Measurements from ENCODE around the gene SLC26A6. TPM values are rescaled to one million over a fixed set of nuclear protein-coding genes. Genes with fewer than 3 reads are reported as not detected.

SLC26A6 gene
- total and polyA plus RNA-seq, 9 donors, result 7.9 to 19.1 (median 10.5) TPM

- peak; percentile 57 to 87 (median 75) for DNase-seq
- Histone ChIP-seq H3K27ac (no peak overlapping the region), H3K4me1 (ENCODE audit: insufficient read depth) (peaks cover 10% of the 10 kb centered on the region), H3K9me3 (no peaks in the 10 kb centered on the region), H3K4me3 (peak overlapping the region; percentile 1), H3K36me3 (no peaks in the 10 kb centered on the region), H3K27me3 (no peaks in the 10 kb centered on the region)
- intact Hi-C loops (cut with DNase I), result no loop called here
- 1 to 4% (median 2%) methylated on average over 62 to 67 of the region's 67 CpGs for WGBS, 3 donors
- TF ChIP-seq EP300 (IDR thresholded peaks at IDR 0.05) (no peak), CTCF (IDR thresholded peaks at IDR 0.05) (peak in 1 of 3 donors; percentile 9)
Measured at GRCh38 chr3:48661501-48662144, 26.4 kb upstream of the SLC26A6 start.

- WGBS, 3 donors, result 47 to 63% (median 61%) methylated on average over 54 to 61 of the region's 61 CpGs
- Histone ChIP-seq H3K27me3 (no peaks in the 10 kb centered on the region), H3K9me3 (no peaks in the 10 kb centered on the region), H3K4me1 (ENCODE audit: insufficient read depth) (peaks cover 12% of the 10 kb centered on the region), H3K36me3 (no peaks in the 10 kb centered on the region), H3K4me3 (no peak overlapping the region), H3K27ac (no peak overlapping the region)
- TF ChIP-seq POLR2A (IDR thresholded peaks at IDR 0.05) (no peak), CTCF (IDR thresholded peaks at IDR 0.05) (no peak), EP300 (IDR thresholded peaks at IDR 0.05) (no peak)
- DNase-seq, result no peak
- intact Hi-C loops (cut with DNase I), result no loop called here
Measured at GRCh38 chr3:48660800-48661400, 25.6 kb upstream of the SLC26A6 start.

- TF ChIP-seq CTCF (IDR thresholded peaks at IDR 0.05) (no peak), POLR2A (IDR thresholded peaks at IDR 0.05) (no peak), EP300 (IDR thresholded peaks at IDR 0.05) (no peak)
- peak overlapping the region; percentile 53 for H3K4me3 ChIP-seq
- H3K27ac ChIP-seq, result peak overlapping the region in 1 of 2 donors; percentile 15
- H3K9me3 ChIP-seq, result no peaks in the 10 kb centered on the region
- H3K36me3 ChIP-seq, result no peaks in the 10 kb centered on the region
- 48 to 66% (median 57%) methylated on average over 37 to 45 of the region's 45 CpGs for WGBS, 3 donors
- H3K27me3 ChIP-seq, result no peaks in the 10 kb centered on the region
- intact Hi-C loops (cut with DNase I), result no loop called here
- DNase-seq, result no peak
- H3K4me1 ChIP-seq (ENCODE audit: insufficient read depth), result peaks cover 8% of the 10 kb centered on the region
Measured at GRCh38 chr3:48656841-48657281, 21.6 kb upstream of the SLC26A6 start.

GRCh38 chr3:48656061-48656840 lies 21.0 kb upstream of the SLC26A6 start:
- 1 to 6% (median 3%) methylated on average over 68 to 94 of the region's 94 CpGs for WGBS, 3 donors

More at GRCh38 chr3:48656061-48656840, 21.0 kb upstream of the SLC26A6 start:
- TF ChIP-seq POLR2A (IDR thresholded peaks at IDR 0.05) (no peak), CTCF (IDR thresholded peaks at IDR 0.05) (peak; percentile 63 to 90 (median 71))
- intact Hi-C loops (cut with DNase I), result no loop called here
- DNase-seq, result peak; percentile 80 to 90 (median 89)
- no peaks in the 10 kb centered on the region for H3K9me3 ChIP-seq
- no peaks in the 10 kb centered on the region for H3K36me3 ChIP-seq
- H3K4me3 ChIP-seq, result peak overlapping the region; percentile 53
- no peaks in the 10 kb centered on the region for H3K27me3 ChIP-seq
- peak overlapping the region in 1 of 2 donors; percentile 15 for H3K27ac ChIP-seq
- H3K4me1 ChIP-seq (ENCODE audit: insufficient read depth), result peaks cover 8% of the 10 kb centered on the region

Data from ovary (tissue), 9 donors.